RWPE2 (cell line): Measurements from ENCODE around the gene C3AR1.
"Not testable (repeated sequence)": the region's sequence is repeated elsewhere in the genome, so short reads cannot be mapped to it uniquely, and the experiment has no call there.

Experiments
- ATAC-seq: fragments of 200-7000 bp; cut with Tn5 transposase; 3 replicates; pipeline ENCODE4 v1.9.1; 2021; ENCODE audit warnings: low read depth
- DNase-seq: peaks from one replicate; pipeline ENCODE4 v3.0.0-alpha.2; 2020; ENCODE audit warnings: low spot score
- H3K27ac ChIP-seq: fragments of 450-650 bp; 2 replicates; pipeline ENCODE4 v1.5.1; 2017; ENCODE audit warnings: mild to moderate bottlenecking; ENCODE audit not compliant: poor library complexity, severe bottlenecking
- H3K27me3 ChIP-seq: fragments of 250-450 bp; sonication (Bioruptor Pico); 2 replicates; pipeline ENCODE4 v1.5.1; 2021; ENCODE audit warnings: mild to moderate bottlenecking, moderate library complexity; ENCODE audit not compliant: insufficient read depth, poor library complexity, severe bottlenecking
- H3K36me3 ChIP-seq: fragments of 250-450 bp; sonication (Bioruptor Pico); 2 replicates; pipeline ENCODE4 v1.5.1; 2020; ENCODE audit warnings: low read depth, mild to moderate bottlenecking, moderate library complexity
- H3K4me1 ChIP-seq: fragments of 250-450 bp; sonication (Bioruptor Pico); 2 replicates; pipeline ENCODE4 v1.5.1; 2021; ENCODE audit warnings: mild to moderate bottlenecking, moderate library complexity; ENCODE audit not compliant: insufficient read depth, poor library complexity, severe bottlenecking
- H3K4me3 ChIP-seq: fragments of 250-450 bp; sonication (Bioruptor Pico); 2 replicates; pipeline ENCODE4 v1.5.1; 2021; ENCODE audit warnings: mild to moderate bottlenecking, moderate library complexity; ENCODE audit not compliant: severe bottlenecking
- H3K9me3 ChIP-seq: fragments of 250-450 bp; sonication (Bioruptor Pico); 2 replicates; pipeline ENCODE4 v1.5.1; 2021; ENCODE audit warnings: mild to moderate bottlenecking, moderate library complexity; ENCODE audit not compliant: severe bottlenecking
- TF ChIP-seq, protein P1 (sequence below): fragments of 450-650 bp; IDR thresholded peaks from one replicate; pipeline ENCODE4 v1.5.1; 2017; ENCODE audit warnings: mild to moderate bottlenecking, moderate library complexity; ENCODE audit not compliant: poor library complexity, severe bottlenecking

The C3AR1 gene

DNA sequence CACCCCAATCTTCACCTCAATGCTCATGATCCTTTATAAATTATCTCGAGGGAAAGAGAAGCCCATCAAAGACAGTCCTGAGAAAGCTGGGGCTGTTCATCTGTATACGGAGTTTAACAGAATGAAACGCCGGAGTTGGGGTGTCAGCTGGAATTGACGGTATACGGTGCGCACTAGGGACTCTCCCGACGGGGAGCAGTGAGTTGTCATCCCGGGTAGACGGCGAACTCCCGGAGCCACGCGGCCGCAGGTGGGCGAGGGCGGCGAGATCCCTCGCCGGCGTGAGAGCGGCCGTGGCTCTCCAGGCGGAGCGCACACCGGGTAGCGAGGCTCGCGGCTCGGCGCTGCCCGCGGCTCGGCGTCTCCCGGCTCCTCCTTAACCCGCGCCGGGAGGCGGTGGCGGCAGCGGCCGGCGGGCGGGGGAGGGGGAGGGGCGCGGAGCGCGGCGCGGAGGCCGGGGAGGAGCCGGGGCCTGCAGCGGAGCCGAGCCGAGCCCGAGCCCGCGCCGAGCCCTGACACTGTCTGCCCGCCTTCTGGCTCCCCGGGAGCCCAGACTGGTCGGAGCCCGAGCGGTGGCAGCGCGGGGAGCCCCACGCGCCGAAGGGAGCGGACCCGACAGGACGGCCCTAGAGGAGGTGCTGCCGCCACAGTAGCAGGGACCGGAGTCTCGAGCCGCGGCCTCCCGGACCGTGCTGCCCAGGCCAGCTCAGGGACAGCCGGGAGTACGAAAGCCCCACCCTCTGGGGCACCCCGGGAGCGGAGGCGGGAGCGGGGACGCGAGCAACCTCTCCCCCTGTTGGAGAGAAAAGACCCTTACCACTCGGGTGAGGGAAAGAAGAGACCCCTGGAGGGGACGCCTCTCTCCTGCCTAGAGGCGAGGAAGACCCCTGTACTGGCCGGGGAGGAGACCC is 33.7 kb downstream of the C3AR1 start, which contains the start of gene FOXJ2:
Gene FOXJ2, plus strand, starts transcription at position 475 of the 911 bp plus-strand sequence. CDS start 7,117 bp downstream, outside the sequence.
- Histone ChIP-seq H3K27ac (peak within 1 kb of the TSS; percentile 39), H3K36me3 (no peaks in the 10 kb centered on the region), H3K9me3 (no peaks in the 10 kb centered on the region), H3K27me3 (no peaks in the 10 kb centered on the region), H3K4me1 (no peaks in the 10 kb centered on the region), H3K4me3 (peak within 1 kb of the TSS; percentile 77)
- TF ChIP-seq, protein P1, sequence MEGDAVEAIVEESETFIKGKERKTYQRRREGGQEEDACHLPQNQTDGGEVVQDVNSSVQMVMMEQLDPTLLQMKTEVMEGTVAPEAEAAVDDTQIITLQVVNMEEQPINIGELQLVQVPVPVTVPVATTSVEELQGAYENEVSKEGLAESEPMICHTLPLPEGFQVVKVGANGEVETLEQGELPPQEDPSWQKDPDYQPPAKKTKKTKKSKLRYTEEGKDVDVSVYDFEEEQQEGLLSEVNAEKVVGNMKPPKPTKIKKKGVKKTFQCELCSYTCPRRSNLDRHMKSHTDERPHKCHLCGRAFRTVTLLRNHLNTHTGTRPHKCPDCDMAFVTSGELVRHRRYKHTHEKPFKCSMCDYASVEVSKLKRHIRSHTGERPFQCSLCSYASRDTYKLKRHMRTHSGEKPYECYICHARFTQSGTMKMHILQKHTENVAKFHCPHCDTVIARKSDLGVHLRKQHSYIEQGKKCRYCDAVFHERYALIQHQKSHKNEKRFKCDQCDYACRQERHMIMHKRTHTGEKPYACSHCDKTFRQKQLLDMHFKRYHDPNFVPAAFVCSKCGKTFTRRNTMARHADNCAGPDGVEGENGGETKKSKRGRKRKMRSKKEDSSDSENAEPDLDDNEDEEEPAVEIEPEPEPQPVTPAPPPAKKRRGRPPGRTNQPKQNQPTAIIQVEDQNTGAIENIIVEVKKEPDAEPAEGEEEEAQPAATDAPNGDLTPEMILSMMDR, result no peak
- ATAC-seq, result peak; percentile 74
- DNase-seq, result no peak

DNA sequence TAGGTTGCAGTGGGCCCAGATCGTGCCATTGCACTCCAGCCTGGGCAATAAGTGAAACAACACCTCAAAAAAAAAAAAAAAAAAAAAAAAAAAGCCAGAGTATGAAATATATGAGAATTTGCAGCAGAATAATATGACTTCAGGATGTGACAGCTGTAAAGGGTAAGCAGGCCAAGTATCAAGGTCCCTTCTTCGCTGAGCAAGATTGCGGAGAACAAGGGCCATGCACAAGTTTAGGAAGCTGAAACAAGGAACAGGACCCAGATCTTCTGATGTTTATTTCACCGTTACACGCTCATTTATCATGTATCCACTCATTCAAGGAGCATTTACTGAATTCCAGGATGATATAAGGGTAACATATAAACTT is 34.3 kb downstream of the C3AR1 start:
- no peak for DNase-seq
- peak overlapping the region; percentile 39 for H3K27ac ChIP-seq

DNA sequence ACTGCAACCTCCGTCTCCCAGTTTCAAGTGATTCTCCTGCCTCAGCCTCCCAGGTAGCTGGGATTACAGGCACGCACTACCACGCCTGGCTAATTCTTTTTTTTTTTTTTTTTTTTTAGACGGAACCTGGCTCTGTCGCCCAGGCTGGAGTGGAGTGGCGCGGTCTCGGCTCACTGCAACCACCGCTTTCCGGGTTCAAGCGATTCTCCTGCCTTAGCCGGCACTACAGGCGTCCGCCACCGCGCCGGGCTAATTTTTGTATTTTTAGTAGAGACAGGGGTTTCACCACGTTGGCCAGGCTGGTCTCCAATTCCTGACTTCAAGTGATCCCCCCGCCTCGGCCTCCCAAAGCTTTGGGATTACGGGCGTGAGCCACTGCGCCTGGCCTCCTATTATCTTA is 35.1 kb downstream of the C3AR1 start:
- not testable (repeated sequence) for DNase-seq

More for the DNA sequence above, 34.3 kb downstream of the C3AR1 start:
- ATAC-seq, result no peak
- TF ChIP-seq, protein P1, result no peak
- H3K9me3 ChIP-seq, result no peaks in the 10 kb centered on the region
- no peaks in the 10 kb centered on the region for H3K36me3 ChIP-seq
- no peaks in the 10 kb centered on the region for H3K4me1 ChIP-seq
- peak overlapping the region; percentile 77 for H3K4me3 ChIP-seq
- no peaks in the 10 kb centered on the region for H3K27me3 ChIP-seq

DNA sequence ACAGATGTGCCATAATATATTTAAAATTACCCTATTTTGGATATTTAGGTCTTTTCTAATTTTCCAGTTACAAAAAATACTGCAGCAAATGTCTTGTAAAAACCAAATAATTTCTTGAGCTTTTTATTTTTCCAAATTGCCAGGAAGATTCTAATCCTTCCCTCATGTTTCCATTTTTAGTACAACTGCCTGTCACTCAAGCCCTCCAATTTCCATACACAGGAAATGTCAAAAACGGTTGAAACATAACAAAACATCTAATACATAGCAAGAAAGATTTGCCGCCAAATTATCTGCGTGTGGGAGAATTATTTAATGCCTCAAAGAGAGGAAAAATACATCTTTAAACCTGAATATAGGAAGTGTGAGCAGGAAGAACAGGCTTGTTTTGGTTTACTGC is 36.0 kb downstream of the C3AR1 start:
- Histone ChIP-seq H3K27ac (no peak overlapping the region), H3K27me3 (no peaks in the 10 kb centered on the region), H3K9me3 (no peaks in the 10 kb centered on the region), H3K4me1 (no peaks in the 10 kb centered on the region), H3K4me3 (no peak overlapping the region), H3K36me3 (no peaks in the 10 kb centered on the region)
- DNase-seq, result no peak
- ATAC-seq, result no peak
- TF ChIP-seq, protein P1, result no peak

More for the DNA sequence above, 35.1 kb downstream of the C3AR1 start:
- not testable (repeated sequence) for H3K4me3 ChIP-seq, H3K9me3 ChIP-seq, ATAC-seq, H3K36me3 ChIP-seq, H3K27ac ChIP-seq, H3K27me3 ChIP-seq, H3K4me1 ChIP-seq

DNA sequence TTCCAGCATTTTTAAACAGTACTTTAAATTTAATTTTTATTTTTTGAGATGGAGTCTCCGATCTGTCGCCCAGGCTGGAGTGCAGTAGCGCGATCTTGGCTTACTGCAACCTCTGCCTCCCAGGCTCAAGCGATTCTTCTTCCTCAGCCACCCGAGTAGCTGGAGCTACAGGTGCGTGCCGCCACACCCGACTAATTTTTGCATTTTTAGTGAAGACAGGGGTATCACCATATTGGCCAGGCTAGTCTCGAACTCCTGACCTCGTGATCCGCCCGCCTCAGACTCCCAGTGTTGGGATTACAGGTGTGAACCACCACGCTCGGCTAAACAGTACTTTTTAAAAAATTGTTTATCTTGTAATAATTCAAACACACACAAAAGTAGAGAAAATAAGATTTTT is 37.9 kb downstream of the C3AR1 start:
- no peak for ATAC-seq
- TF ChIP-seq, protein P1, result no peak
- no peaks in the 10 kb centered on the region for H3K36me3 ChIP-seq
- H3K4me1 ChIP-seq, result no peaks in the 10 kb centered on the region
- H3K27ac ChIP-seq, result no peak overlapping the region
- H3K9me3 ChIP-seq, result no peaks in the 10 kb centered on the region
- H3K27me3 ChIP-seq, result no peaks in the 10 kb centered on the region
- no peak for DNase-seq
- H3K4me3 ChIP-seq, result no peak overlapping the region
